ENCODE data around the gene ARL5B. TPM values are rescaled to one million over a fixed set of nuclear protein-coding genes. Genes with fewer than 3 reads are reported as not detected.

The ARL5B gene
- total RNA-seq, 2 experiments from 2014 or later: 9.0 to 9.3 TPM

- ChIA-PET POLR2A (no interaction called here), CTCF (no interaction called here)
Measured at GRCh38 chr10:18687706-18688105, 28.5 kb downstream of the ARL5B start.

- CTCF ChIA-PET: interaction anchor here (0.5 kb wide), 1 partner anchor 145 kb away, joined by 3 read pairs; no protein-coding TSS in a partner anchor
- POLR2A ChIA-PET: no interaction called here
Measured at GRCh38 chr10:18689498-18689897, 30.3 kb downstream of the ARL5B start.

GRCh38 chr10:18690541-18690940 lies 31.3 kb downstream of the ARL5B start:
- CTCF ChIA-PET: no interaction called here
- POLR2A ChIA-PET: no interaction called here

GRCh38 chr10:18699849-18700840 lies 40.9 kb downstream of the ARL5B start:
- POLR2A ChIA-PET: no interaction called here
- CTCF ChIA-PET: interaction anchor here (0.6 kb wide), 1 partner anchor 86 kb away, joined by 3 read pairs; no protein-coding TSS in a partner anchor

- ChIA-PET CTCF (interaction anchor here (0.6 to 1.0 kb wide), 3 partner anchors 11 to 154 kb away, joined by 3 read pairs; no protein-coding TSS in a partner anchor), POLR2A (no interaction called here)
Measured at GRCh38 chr10:18703521-18703920, 44.3 kb downstream of the ARL5B start.

GRCh38 chr10:18710201-18710653 lies 51.0 kb downstream of the ARL5B start:
- ChIA-PET POLR2A (no interaction called here), CTCF (no interaction called here)

GRCh38 chr10:18713077-18713476 lies 53.8 kb downstream of the ARL5B start:
- CTCF ChIA-PET: no interaction called here
- POLR2A ChIA-PET: no interaction called here

- CTCF ChIA-PET: no interaction called here
Measured at GRCh38 chr10:18718991-18719390, 59.8 kb downstream of the ARL5B start.

GRCh38 chr10:18719811-18720210 lies 60.6 kb downstream of the ARL5B start:
- ChIA-PET CTCF (no interaction called here), POLR2A (no interaction called here)

More at GRCh38 chr10:18718991-18719390, 59.8 kb downstream of the ARL5B start:
- POLR2A ChIA-PET: no interaction called here

- ChIA-PET POLR2A (no interaction called here), CTCF (no interaction called here)
Measured at GRCh38 chr10:18721067-18721466, 61.8 kb downstream of the ARL5B start.

GRCh38 chr10:18723801-18724200 lies 64.6 kb downstream of the ARL5B start:
- CTCF ChIA-PET: no interaction called here
- POLR2A ChIA-PET: no interaction called here

Other genes starting within 250 kb of the ARL5B start
- gene NSUN6, start 7.8 kb upstream of the ARL5B start, total RNA-seq: 10 to 100 TPM; 11.8 to 16.1 TPM